GM21825 (cell line): ENCODE results near the gene EEIG1.

ENCODE experiments used
- ATAC-seq: cut with Tn5 transposase; IDR thresholded peaks from one replicate; pipeline ENCODE4 v1.9.1; 2021; ENCODE audit warnings: mild to moderate bottlenecking, moderate library complexity; ENCODE audit not compliant: unreplicated experiment

EEIG1 gene

DNA sequence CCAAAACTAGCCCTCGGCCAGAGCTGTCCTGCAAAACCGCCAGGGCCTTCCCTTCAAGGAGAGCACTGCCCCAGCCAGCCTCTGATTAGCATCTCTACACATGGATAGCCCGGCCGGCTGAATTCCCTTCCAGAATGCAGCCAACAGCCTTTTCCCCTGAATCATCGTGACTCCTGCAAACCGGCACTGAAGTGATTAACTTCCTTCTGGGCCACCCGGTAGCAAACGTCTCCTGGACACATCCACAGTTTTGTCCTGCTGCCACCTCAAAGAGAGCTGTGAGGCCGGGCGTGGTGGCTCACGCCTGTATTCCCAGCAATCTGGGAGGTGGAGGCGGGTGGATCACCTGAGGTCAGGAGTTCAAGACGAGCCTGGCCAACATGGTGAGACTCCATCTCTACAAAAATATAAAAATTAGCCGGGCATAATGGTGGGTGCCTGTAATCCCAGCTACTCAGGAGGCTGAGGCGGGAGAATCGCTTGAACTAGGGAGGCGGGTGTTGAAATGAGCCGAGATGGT is 21.1 kb upstream of the EEIG1 start:
- ATAC-seq = no peak

DNA sequence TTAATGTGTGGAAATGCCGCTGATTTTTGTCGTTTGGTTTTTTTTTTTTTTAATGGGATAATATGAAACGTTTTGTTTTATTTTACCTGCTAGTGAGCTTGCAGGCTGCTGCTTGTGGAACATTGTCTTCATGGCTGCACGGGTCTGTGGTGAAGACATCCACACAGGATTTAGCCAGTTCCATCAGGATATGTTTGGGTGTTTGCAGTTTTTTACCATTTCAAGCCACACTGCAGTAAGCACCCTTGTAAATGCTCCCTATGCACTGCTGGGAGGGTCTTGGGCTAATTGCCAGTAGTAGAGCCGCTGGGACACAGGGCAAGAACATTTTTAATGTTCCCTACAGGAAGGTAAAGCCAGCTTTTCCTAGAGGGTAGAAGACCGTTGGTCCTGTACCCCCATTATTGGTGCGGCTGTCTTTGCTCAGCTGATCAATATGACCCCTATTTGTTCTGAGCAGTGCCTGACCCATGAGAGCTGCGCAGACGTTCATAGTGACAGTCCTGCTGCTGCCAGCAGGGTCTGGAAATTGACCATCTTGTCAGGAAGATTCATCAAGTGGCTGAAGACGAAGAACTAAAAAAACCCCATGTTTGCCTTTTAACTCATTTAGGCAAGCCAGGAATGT is 20.5 kb upstream of the EEIG1 start:
- no peak for ATAC-seq

DNA sequence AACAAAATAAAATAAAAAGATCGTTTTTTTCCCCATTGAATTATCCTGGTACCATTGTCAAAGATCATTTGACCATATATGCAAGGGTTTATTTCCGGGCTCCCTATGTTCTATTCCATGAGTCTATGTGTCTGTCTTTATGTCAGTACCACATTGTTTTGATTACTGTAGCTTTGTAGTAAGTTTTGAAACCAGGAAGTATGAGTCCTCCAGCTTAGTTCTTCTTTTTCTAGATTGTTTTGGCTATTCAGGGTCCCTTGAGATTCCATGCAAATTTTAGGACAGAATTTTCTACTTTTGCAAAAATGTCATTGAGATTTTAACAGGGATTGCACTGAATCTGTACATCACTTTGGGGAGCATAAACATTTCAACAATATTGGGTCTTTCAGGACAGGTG is 18.7 kb upstream of the EEIG1 start:
- no peak for ATAC-seq

DNA sequence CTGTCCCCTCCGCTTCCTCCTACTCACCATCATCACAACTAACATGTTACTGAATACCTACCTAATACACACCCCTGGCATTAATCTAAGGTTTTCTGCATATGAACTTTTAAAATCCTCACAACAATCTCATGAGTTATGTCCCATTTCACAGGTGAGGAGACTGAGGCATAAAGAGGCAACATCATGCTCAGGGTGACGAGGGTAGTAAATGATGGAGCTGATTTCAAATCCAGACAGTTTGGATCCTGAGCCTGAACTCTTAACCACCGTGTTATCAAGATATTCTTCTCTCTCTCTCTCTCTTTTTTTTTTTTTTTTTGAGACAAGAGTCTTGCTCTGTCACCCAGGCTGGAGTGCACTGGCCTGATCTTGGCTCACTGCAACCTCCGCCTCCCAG is 12.9 kb upstream of the EEIG1 start:
- no peak for ATAC-seq

DNA sequence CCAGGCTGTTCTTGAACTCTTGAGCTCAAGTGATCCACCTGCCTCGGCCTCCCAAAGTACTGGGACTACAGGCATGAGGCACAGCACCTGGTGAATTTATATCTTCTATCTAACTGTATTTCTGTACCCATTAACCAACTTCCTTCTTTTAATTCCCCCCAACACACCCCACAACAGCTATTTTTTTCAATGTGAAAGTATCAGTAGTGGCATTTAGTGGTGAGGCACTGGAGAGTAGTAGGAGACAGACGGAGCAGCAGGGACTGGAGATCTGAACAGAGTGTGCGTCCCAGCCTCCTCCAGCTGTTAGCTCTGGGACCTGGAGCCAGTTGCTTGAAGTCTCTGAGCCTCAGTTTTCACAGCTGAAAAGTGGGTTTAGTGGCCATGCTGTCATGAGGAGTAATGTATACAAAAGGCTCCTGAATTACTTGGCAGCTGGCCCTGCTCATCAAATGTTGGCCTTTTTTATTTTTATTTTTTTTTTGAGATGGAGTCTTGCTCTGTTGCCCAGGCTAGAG is 11.0 kb upstream of the EEIG1 start:
- no peak for ATAC-seq

DNA sequence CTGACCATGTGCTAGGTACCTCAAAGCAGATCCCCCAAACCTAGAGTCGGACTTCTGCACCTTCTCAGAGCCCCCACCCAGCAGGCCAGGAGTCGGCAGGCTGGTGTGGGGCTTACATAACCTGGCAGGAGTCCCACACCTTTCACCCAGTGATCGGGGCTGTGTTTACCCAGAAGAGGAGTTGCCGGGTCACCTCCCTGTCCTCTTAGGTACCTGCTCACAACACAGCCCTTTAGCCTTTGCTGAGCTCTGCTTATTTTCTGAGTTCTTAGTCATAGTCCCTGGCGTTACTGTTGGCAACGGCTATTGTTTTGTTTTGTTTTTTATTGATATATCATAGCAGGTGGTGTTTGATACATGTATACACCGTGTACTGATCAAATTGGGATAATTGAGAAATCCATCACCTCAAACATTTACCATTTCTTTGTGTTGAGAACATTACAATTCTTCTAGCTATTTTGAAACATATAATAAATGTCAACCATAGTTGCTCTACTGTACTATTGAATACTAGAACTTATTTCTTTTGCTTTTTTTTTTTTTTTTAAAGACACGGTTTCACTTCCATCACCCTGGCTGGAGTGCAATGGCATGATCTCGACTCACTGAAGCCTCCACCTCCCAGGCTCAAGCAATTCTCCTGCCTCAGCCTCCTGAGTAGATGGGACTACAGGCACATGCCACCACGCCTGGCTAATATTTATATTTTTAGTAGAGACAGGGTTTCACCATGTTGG is 10.4 kb upstream of the EEIG1 start:
- no peak for ATAC-seq

DNA sequence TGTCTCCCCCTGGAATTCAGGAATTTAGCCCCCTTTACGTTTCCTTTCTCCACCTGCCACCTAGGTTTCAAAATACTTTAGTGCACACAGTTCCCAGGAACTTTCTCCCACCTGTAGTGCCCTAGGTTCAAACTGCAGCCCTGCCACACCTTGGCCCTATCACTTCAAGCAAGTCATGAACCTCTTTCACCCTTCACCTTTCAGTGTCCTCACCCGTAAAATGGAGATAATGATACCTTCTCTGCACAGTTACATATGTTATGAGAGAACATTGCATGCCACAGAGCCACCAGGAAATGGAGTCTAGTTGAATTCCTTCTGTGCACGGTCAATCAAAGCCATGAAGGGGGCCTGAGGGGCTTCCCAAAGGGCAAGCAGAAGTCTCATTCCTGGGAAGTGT is 9.8 kb upstream of the EEIG1 start:
- ATAC-seq = no peak

DNA sequence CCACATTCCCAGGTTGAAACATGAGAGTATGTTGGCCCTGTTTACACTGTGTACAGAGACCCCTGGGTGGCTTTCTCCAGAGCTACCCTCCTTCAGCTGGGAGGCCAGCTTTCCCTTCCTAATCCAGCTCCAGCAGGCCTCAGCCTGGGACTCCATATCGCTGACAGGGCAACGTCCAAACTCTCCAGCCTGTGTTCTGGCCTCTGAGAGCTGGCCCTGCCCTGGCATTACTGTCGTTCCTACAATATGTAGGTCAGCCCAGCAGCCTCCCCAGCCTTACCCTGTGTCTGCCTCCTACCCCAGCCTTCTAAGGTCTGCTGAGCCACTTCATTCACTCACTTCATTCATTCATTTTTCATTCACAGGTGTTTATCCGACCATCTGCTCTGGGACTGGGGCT is 8.3 kb upstream of the EEIG1 start:
- no peak for ATAC-seq

DNA sequence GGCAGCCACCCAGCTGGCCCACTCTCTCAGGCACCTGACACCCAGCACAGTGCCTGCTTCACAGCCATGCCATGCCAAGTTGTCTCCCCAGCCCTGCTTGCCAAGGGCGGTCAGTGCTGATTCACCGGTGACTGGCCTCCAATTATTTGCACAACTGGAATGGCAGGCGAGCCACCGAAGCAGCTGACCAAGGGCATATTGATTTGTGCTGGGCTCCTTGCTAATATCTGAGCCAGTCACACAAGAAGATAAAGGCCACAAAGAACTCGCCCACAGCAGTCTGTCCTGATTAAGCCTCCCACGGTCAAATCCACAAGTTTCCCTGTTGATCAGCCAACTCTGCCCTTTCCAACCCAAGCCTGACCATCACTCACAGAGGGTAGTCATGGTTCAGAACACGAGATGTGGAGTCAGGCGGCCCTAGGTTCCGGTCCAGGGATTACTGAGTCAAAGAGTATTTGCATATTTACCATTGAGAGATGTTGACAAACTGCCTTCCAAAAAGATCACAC is 6.4 kb upstream of the EEIG1 start:
- ATAC-seq = peak; percentile 40

DNA sequence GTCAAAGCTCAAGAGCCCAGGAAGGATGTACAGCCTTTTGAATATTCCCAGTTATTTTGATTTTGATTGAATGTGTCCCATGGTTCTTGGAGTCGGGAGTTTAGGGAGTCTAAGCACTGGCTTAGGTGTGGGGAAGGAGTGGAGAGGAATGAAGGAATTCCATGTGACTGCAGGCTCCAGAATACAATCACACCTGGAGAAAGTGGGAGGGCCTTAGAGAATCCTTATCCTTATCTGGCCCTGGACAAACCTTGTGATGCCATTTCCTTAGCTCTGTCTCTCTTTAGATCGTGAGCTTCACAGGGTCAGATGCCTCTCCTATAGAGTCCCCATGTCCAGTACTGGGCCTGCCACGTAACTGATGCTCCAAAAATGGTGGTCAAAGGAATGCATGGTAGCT is 4.2 kb upstream of the EEIG1 start:
- no peak for ATAC-seq

DNA sequence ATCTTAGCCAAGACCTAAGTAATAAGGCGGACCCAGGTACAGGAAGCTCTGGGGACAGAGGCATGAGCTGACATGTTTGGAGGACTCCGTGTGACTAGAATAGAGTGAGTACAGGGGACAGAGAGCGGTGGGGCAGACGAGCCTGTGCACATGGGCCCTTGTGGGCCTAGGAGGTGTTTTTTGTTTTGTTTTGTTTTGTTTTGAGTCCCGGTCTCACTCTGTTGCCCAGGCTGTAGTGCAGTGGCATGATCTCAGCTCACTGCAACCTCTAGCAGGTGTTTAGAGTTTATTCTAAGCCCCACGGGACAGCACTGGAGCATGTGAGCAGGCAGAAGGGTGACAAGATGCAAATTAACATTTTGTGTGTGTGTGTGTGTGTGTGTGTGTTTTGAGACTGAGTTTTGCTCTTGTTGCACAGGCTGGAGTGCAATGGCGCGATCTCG is 3.1 kb upstream of the EEIG1 start:
- peak; percentile 20 for ATAC-seq

DNA sequence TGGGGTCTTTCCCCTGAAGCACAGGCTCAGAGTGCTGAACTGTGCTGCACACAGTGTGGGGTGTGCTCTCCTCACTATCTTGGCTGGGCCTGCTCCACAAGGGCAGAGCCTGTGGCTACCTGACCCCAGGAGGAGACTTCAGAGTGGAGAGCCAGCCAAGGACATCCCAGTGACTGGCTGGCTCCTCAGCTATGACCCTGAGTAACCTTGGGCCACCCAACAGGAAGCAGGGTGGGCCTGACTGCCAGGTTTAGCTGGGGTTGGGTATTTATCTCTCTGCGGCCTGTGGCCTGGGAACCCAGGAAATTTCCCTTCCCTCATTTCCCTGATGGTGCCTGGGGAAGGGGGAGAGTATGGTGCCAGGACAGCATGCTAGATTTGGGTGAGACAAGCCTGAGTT is 2.1 kb upstream of the EEIG1 start:
- ATAC-seq = no peak

DNA sequence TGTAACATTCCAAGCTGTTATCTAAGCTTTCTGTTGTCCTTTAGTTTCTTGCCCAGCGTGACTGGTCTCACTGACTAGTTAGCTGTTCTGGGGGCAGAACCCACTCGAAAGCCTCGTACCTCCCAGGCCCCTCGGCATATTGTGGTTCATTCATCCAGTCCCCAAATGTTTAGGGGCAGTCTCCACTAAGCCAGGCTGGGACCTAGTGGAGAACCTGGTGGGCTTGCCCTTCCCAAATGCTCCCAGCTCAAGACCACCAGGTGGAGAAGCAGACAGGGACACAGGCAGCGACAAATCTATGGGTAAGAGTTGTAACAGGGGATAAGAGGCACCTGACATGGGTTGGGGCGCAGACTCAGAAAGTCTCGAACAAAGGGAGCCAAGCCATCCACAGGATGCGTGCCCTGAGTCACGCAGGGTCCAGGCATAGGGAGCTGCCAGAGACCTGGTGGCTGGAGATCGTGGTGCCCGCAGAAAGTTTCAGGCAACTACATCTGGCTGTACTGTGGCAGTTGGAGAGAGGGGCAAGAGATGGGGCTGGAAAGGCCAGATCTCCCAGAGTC is 851 bp upstream of the EEIG1 start:
- no peak for ATAC-seq

DNA sequence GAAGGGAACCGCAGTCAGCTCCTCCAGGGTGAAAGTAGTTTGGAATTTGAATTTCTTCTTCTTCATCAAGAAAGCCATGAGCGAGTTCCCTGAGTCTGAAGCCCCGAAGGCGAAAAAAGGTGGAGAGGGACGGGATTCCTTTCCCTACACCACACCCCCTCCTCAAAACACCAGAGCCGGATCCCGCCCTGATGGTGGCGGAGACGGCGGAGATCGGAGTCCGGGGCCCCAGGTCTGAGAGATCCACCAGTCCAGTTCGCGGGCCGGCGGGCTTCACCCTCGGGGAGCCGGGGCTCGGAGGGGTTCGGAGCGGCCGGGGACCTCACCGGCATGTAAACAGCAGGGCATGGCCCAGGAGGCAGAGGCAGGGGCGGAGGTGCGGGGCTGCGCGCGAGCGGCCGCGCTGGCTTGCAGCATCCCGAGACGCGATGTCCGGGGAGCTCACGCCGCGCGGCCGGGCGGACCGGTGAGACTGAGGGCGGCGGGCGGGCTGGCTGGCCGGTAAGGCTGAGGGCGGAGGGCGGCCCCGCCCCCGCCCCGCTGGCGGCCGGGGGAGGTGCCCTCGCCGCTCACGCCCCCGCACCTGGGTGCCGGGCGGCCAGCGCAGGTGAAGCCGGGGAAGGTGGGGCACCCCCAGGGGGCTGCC is 606 bp downstream of the EEIG1 start:
- peak; percentile 32 for ATAC-seq

DNA sequence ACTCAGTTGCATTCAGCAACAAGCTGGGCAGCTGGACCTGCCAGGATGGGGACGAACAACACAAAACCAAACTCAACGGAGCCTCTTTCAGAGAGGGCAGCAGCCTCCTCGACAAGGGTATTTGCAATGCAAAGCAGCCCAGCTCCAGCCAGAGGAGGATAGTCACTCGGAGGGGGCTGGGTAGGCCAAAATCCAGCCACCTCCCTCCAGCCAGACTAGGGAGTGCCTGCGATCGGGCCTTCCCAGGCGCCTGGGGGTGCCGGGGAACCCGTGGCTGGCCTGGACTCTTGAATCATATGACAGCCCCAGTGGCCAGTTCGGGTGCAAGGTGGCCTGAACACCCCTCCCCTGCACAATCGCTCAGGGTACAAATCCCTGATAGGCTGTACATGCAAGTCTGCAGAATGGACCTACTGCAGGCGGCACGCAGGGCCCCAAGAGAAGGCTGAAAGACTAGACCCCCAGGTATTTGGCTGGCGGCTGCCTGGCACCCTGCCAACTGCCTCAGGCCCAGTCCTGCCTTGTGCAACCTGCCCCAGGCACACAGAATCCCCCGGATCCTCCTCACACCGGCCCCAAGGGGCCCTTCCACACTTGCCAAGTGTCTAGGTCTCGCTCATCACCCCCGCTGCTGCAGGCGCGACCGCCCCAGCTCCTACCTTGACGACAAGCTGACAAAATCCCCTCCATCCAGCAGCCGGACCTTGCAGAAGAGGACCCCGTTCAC is 1.3 kb downstream of the EEIG1 start:
- no peak for ATAC-seq

DNA sequence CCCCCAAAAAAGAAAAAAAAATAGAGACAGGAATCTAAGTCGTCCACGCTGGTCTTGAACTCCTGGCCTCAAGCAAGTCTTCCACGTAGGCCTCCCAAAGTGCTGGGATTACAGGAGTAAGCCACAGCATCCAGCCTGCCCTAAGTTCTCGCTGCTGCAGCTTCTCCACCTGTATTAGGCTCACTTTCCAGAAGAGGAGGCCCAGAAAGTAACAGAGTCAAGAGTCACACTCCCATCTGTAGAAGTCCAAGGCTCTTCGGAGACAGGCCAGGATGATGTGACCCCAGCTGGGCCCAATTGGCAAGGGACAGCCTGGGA is 1.8 kb downstream of the EEIG1 start:
- ATAC-seq = no peak

DNA sequence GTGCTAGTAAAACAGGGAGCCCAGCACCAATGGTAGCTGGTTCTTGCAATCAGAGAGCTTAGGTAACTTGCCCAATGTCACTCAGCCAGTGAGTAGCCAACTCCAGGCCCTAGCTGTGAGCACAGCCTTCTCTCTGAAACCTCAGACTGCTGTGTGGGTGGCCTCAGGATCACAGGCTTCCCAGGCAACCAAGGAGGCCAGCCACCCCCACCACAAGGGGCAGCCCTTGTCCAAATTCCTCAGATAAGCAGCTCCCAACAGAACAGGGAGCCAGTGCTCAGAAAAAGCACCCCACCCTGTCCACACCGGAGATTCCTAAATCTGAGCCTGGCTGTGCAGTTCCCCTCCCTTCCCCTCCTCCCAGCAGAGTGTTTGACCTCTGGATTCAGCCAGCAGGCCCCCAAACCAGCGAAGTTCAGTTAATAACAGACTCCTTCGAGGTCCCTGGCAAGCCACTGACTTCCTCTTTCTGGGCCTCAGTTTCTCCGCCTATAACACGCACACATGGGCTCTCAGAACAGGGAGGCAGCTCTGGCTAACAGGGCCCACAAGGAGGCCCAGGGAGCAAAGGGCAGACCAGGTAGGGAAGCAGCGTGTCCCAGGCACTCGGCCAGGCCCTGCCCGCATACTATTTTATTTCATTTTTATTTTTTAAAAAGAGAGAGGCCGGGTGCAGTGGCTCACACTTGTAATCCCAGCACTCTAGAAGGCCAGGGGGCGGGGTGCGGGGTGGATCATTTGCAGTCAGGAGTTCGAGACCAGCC is 2.7 kb downstream of the EEIG1 start:
- ATAC-seq = no peak

DNA sequence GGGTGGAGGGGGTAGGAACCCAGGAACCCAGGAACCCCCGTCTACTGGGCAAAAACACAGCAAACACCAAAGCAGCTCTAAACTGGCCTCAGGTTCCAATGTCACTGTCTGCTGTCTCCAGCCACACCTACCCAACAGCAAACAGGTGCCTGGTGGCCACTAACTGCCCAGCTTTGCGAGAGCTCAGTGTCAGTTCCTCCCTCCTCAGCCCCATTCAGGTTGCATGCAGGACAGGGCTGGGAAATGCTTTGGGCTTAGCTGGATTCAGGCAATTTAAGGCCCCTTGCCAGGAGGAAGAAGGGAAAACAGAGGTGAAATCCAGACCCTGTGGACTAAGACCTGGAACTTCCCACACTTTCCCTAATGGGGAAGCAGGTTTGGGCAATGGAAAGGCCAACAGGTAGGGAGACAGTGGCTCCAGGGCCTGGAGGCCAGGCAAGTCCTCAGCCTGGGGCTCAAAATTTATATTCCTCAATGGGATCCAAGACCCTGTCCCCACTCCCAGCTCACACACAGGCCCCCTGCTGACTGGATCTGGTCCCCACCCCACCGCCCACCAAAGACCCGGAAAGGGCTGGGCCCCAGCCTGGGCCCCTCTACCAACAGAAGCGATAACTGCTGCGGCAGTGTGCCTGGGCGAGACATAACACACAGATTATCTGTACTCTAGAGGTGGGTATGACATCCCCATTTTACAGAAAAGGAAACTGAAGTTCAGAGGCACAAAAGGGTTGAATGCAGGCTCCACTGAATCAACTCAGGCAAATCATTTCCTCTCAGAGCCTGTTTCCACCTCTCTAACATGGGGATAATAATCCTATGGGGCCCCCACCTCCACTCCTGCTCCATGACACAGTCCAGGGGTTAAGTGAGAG is 3.5 kb downstream of the EEIG1 start:
- ATAC-seq = no peak

DNA sequence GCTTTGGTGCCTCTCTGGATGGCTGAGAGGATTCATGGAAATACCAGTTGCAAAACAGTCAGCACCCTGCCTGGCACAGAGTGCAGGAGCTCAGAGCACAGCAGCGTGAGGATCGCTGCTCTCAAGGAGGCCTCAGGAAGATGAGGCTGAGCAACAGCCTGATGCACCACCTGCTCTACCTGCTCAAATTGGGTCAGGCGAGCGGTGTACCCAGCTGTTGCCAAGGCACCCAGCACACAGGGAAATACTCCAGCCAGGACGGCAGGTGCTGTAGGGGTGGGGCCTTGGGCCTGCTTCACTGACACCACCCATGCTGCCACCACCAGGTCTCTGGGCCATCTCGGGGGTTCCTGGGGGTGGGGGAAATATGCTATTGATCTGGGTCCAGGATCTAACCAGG is 4.3 kb downstream of the EEIG1 start:
- no peak for ATAC-seq
